ENCODE data around the gene HLA-DMA.

DNA sequence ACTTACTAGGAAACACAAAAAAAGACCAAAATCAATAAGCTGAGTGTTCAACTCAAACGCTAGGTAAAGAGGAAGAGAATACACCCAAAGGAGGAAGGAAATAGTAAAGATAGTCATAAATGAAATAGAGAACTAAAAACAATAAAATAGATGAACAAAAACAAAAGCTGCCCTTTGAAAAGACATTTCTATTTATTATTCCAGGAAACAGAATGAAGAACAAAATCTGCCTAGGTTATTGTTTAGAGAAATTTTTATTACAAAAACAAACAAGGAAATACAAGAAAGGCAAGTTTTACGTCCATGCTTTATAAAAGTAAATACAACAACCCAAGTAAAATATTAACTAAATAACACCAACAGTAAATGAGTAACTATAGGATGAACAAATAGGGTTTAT, 32.2 kb downstream of the HLA-DMA start:
- TF ChIP-seq SP1 (IDR thresholded peaks at IDR 0.05): no peak
- TF ChIP-seq RAD21 (IDR thresholded peaks at IDR 0.05): no peak
- no peak for TF ChIP-seq CTCF (IDR thresholded peaks at IDR 0.05; ENCODE audit: low read depth, low read length, missing input control)
- no peak for TF ChIP-seq TAF1 (conservative IDR thresholded peaks at IDR 0.05)
- TF ChIP-seq ZBTB33 (IDR thresholded peaks at IDR 0.05): no peak
- TF ChIP-seq EGR1 (IDR thresholded peaks at IDR 0.05; ENCODE audit: low read depth in 2 of 2): no peak
- TF ChIP-seq, protein P1, sequence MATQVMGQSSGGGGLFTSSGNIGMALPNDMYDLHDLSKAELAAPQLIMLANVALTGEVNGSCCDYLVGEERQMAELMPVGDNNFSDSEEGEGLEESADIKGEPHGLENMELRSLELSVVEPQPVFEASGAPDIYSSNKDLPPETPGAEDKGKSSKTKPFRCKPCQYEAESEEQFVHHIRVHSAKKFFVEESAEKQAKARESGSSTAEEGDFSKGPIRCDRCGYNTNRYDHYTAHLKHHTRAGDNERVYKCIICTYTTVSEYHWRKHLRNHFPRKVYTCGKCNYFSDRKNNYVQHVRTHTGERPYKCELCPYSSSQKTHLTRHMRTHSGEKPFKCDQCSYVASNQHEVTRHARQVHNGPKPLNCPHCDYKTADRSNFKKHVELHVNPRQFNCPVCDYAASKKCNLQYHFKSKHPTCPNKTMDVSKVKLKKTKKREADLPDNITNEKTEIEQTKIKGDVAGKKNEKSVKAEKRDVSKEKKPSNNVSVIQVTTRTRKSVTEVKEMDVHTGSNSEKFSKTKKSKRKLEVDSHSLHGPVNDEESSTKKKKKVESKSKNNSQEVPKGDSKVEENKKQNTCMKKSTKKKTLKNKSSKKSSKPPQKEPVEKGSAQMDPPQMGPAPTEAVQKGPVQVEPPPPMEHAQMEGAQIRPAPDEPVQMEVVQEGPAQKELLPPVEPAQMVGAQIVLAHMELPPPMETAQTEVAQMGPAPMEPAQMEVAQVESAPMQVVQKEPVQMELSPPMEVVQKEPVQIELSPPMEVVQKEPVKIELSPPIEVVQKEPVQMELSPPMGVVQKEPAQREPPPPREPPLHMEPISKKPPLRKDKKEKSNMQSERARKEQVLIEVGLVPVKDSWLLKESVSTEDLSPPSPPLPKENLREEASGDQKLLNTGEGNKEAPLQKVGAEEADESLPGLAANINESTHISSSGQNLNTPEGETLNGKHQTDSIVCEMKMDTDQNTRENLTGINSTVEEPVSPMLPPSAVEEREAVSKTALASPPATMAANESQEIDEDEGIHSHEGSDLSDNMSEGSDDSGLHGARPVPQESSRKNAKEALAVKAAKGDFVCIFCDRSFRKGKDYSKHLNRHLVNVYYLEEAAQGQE (IDR thresholded peaks at IDR 0.05): no peak
- no peak for TF ChIP-seq GABPA (IDR thresholded peaks at IDR 0.05 in 1 of 2, conservative IDR thresholded peaks at IDR 0.05 in 1 of 2)
- TF ChIP-seq JUND (IDR thresholded peaks at IDR 0.05): no peak

Measured in liver (tissue), 3 donors.